ENCODE data around the gene DCAF8.

DCAF8 gene

GRCh38 chr1:160171354-160171753, 91.0 kb downstream of the DCAF8 start:
- DNase-seq (ENCODE audit: low read depth in 2 of 2): no peak

DNA sequence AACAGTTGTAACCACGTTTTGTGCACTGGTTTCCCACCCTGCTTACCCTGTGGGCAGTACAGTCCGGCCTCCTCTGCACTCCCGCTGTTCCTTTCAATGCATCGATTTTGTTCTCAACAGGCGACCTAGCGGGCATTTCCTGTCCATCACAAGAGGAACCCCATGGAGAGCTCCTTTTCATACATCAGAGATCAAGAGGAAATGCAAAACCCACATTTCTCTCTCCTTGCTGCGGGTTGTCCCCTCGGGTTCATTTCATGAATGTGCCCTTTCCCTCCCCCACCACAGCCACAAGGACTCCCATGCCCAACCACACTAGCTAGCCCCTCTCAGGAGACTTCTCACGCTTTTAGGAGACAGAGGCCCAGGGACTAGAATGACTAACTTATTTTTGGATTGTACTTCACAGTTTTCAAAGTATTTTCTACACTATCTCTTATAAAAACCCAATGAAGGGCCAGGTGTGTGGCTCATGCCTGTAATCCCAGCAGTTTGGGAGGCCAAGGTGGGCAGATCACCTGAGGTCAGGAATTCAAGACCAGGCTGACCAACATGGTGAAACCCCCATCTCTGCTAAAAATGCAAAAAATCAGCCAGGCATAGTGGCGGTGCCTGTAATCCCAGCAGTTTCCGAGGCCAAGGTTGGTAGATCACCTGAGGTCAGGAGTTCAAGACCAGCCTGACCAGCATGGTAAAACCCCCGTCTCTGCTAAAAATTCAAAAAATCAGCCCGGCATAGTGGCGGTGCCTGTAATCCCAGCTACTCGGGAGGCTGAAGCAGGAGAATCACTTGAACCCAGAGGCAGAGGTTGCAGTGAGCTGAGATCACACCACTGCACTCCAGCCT, 92.6 kb downstream of the DCAF8 start:
- peak in 1 of 2 donors; percentile 23 for DNase-seq (ENCODE audit: low read depth in 2 of 2)

GRCh38 chr1:160168609-160169369, 93.6 kb downstream of the DCAF8 start:
- DNase-seq (ENCODE audit: low read depth in 2 of 2): no peak

GRCh38 chr1:160168016-160168415, 94.3 kb downstream of the DCAF8 start:
- no peak for DNase-seq (ENCODE audit: low read depth in 2 of 2)

DNA sequence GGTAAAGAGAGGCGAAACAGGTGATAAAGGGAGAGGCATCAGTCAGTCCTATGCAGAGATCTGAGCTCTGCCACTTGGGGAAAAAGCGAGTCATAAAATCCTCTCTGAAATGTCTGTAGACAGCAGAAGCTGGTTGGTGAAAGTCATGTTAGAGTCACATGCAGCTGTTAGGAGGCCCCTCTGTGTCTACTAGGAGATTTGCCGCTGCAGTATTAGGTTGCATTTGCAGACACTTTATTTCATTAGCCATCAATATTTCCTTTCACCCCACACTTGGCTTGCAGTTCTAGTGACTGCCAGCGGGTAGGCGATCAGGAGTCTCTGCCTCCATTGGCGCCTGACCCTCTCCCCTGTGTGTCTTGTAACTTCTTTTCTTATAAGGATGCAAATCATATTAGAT, 94.8 kb downstream of the DCAF8 start:
- DNase-seq (ENCODE audit: low read depth in 2 of 2): no peak

- DNase-seq (ENCODE audit: low read depth in 2 of 2): no peak
These were observed 95.3 kb downstream of the DCAF8 start for GRCh38 chr1:160167056-160167455.

GRCh38 chr1:160166166-160166868, 96.0 kb downstream of the DCAF8 start:
- no peak for DNase-seq (ENCODE audit: low read depth in 2 of 2)

Measured in stimulated activated CD4-positive, alpha-beta T cell treated with anti-CD3 and anti-CD28 coated beads, Interleukin-15, amount 100 ng/mL, for 48 hours (primary cell).